ENCODE data around the gene TTLL12.

Gene TTLL12

GRCh38 chr22:43200555-43200954 is 13.6 kb upstream of the TTLL12 start:
- in situ Hi-C loops (cut with HindIII; ENCODE audit: low sequenced_read_pairs), result no loop called here

- in situ Hi-C loops (cut with HindIII; ENCODE audit: low sequenced_read_pairs), result no loop called here
These were observed 13.1 kb upstream of the TTLL12 start for GRCh38 chr22:43200031-43200430.

- in situ Hi-C loops (cut with HindIII; ENCODE audit: low sequenced_read_pairs), result no loop called here
These were observed 12.6 kb upstream of the TTLL12 start for GRCh38 chr22:43199541-43199940.

- in situ Hi-C loops (cut with HindIII; ENCODE audit: low sequenced_read_pairs), result no loop called here
These were observed 12.0 kb upstream of the TTLL12 start for GRCh38 chr22:43198936-43199335.

- in situ Hi-C loops (cut with HindIII; ENCODE audit: low sequenced_read_pairs), result no loop called here
These were observed 11.2 kb upstream of the TTLL12 start for GRCh38 chr22:43198126-43198525.

- in situ Hi-C loops (cut with HindIII; ENCODE audit: low sequenced_read_pairs), result no loop called here
These were observed 10.5 kb upstream of the TTLL12 start for GRCh38 chr22:43197271-43197941.

GRCh38 chr22:43191831-43192230 is 4.9 kb upstream of the TTLL12 start:
- in situ Hi-C loops (cut with HindIII; ENCODE audit: low sequenced_read_pairs), result no loop called here

GRCh38 chr22:43188829-43189545 is 2.1 kb upstream of the TTLL12 start:
- in situ Hi-C loops (cut with HindIII; ENCODE audit: low sequenced_read_pairs), result no loop called here

GRCh38 chr22:43187171-43188099 is 501 bp upstream of the TTLL12 start:
- in situ Hi-C loops (cut with HindIII; ENCODE audit: low sequenced_read_pairs), result no loop called here

GRCh38 chr22:43185860-43186261 is 1.1 kb downstream of the TTLL12 start:
- in situ Hi-C loops (cut with HindIII; ENCODE audit: low sequenced_read_pairs), result no loop called here

- in situ Hi-C loops (cut with HindIII; ENCODE audit: low sequenced_read_pairs), result no loop called here
These were observed 3.2 kb downstream of the TTLL12 start for GRCh38 chr22:43183496-43184277.

- in situ Hi-C loops (cut with HindIII; ENCODE audit: low sequenced_read_pairs), result no loop called here
These were observed 4.2 kb downstream of the TTLL12 start for GRCh38 chr22:43182726-43183125.

- in situ Hi-C loops (cut with HindIII; ENCODE audit: low sequenced_read_pairs), result no loop called here
These were observed 4.8 kb downstream of the TTLL12 start for GRCh38 chr22:43182118-43182517.

GRCh38 chr22:43181321-43182076 is 5.4 kb downstream of the TTLL12 start:
- in situ Hi-C loops (cut with HindIII; ENCODE audit: low sequenced_read_pairs), result no loop called here

GRCh38 chr22:43180670-43181069 is 6.3 kb downstream of the TTLL12 start:
- in situ Hi-C loops (cut with HindIII; ENCODE audit: low sequenced_read_pairs), result no loop called here

GRCh38 chr22:43179911-43180195 is 7.1 kb downstream of the TTLL12 start:
- in situ Hi-C loops (cut with HindIII; ENCODE audit: low sequenced_read_pairs), result no loop called here

GRCh38 chr22:43179146-43179910 is 7.6 kb downstream of the TTLL12 start:
- in situ Hi-C loops (cut with HindIII; ENCODE audit: low sequenced_read_pairs), result no loop called here

- in situ Hi-C loops (cut with HindIII; ENCODE audit: low sequenced_read_pairs), result no loop called here
These were observed 9.5 kb downstream of the TTLL12 start for GRCh38 chr22:43177479-43177878.

GRCh38 chr22:43176090-43176489 is 10.8 kb downstream of the TTLL12 start:
- in situ Hi-C loops (cut with HindIII; ENCODE audit: low sequenced_read_pairs), result no loop called here
